Measurements from ENCODE around the gene PARD6A.

PARD6A gene

DNA sequence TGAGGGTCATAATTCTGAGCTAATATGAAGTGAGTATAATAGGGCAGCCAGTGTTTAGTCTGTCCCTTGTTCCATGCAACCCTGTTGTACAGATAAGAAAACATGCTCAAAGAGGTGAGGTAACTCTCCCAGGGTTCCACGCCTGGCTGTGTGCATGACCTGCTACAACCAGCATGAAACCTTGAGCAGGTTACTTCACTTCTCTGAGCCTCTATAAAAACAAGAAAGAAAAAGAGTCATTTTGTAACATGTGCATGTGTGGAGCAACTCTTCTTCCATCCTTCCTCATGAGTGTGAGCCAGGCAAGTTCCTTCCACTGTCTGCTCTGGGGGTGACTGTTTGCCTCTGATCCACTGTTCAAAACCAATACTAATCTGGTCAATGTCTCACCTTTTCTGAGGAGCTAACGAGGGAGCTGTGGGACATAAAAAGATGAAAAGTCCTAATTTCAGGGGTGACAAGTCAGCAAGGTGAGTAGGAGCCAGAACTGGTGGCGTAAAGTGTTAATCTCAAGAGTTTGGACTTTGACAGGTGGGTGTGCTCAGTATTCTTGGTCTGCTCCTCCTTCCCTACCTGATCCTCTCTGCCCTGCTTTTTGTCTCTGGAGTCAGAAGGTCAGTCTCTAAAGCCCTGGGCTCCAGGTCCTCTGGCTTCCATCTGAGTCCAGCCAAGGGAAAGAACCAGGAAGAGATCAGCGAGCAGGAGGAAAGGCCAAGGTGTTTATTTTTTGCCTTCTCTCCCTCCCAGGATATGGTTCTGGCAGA lies 36.8 kb downstream of the PARD6A start:
- no peak for DNase-seq

DNA sequence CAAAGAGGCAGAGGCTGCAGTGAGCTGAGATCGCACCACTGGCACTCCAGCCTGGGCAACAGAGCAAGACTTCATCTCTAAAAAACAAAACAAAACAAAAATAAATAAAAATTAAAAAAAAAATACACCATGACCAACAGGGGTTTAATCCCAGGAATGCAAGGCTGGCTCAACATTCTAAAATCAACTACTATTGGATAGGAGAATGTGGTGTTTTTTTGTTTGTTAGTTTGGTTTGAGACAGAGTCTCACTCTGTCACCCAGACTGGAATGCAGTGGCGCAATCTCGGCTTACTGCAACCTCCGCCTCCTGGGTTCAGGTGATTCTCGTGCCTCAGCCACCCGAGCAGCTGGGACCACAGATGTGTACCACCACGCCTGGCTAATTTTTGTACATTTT lies 38.5 kb downstream of the PARD6A start:
- DNase-seq: no peak

DNA sequence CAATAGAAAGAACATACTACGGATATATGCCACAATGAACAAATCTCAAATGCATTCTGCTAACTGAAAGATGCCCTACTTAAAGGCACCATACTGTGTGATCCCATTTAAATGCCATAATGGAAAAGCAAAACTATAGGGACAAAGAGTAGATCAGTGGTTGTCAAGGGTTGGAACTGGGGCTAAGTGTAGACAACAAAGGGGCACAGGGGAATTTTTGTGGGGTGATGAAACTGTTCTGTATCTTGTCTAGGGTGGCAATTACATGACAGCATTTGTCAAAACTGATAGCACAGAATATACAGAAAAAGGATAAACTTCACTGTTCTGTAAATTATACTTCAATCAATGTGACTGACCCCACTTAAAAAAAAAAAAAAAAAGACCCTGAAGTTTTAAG lies 40.7 kb downstream of the PARD6A start:
- DNase-seq: no peak

DNA sequence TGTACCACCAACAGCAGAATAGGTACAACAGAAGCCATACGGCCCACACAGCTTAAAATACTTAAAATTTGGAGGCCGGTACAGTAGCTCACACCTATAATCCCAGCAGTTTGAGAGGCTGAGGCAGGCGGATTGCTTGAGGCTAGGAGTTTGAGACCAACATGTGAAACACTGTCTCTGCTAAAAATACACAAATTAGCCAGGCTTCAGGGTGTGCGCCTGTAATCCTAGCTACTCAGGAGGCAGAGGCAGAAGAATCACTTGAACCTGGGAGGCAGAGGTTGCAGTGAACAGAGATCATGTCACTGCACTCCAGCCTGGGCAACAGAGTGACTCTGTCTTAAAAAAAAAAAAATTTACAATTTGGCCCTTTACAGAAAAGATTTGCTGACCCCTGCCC lies 41.4 kb downstream of the PARD6A start:
- no peak for DNase-seq

DNA sequence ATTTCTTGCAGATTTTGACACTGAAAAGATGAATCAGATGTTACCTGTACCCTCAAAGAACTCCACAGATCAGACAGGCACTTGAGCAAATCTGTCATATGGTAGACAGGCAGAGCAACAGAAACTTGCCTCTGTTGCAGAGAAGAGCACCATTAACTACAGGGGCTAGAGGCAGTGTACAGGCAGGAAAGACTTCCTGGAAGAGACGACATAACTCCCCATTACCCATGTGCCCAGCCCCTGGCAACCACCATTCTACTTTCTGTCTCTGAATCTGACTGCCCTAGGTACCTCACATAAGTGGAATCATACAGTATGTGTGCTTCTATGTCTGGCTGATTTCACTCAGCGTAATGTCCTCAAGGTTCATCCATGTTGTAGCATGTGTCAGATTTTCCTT lies 42.9 kb downstream of the PARD6A start:
- DNase-seq: no peak

DNA sequence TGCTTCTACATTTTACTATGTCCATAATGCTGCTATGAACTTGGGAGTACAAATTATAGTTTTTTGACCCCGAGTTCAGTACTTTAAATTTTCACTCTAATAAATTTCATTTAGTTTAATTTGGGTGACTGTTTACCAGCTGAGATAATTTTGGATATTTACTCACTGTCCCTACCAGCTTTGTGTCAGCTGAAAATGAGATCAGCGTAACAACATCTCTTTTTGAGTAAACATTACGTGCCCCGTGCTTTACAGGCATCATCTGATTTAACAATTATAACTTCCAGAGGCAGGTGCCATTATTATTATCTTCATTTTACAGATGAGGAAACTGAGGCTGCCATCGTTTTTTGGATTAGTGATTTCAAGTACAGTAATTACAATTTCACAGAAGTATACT lies 43.4 kb downstream of the PARD6A start:
- no peak for DNase-seq

DNA sequence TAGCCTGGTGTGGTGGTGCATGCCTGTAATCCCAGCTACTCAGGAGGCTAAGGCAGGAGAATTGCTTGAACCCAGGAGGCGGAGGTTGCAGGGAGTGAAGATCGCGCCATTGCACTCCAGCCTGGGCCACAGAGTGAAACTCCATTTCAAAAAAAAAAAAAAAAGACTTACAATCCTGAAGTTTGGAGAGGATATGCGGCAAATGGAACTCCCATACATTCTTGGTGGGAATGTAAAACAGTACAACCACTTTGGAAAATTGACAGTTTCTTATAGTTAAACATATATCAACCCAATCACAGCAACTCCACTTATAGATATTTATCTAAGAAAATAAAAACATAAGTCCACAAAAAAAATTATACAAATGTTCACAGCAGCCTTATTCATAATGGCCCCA lies 46.5 kb downstream of the PARD6A start:
- DNase-seq: no peak

DNA sequence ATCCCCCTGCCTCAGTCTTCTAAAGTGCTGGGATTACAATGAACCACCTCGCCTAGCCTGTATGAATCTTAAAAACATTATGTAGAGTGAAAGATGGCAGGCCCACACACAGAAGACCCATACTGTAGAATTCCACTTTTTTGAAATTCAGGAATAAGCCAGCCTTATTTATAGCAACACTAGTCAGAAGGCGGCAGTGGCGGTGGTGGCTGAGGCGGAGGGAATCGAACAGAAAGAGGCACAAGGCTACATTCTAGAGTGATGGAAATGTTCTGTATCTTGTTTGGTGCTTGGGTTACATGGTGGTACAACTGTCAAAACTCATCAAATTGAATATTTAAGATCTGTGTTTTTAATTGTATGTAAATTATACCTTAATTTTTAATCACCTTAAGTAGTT lies 47.0 kb downstream of the PARD6A start:
- no peak for DNase-seq

DNA sequence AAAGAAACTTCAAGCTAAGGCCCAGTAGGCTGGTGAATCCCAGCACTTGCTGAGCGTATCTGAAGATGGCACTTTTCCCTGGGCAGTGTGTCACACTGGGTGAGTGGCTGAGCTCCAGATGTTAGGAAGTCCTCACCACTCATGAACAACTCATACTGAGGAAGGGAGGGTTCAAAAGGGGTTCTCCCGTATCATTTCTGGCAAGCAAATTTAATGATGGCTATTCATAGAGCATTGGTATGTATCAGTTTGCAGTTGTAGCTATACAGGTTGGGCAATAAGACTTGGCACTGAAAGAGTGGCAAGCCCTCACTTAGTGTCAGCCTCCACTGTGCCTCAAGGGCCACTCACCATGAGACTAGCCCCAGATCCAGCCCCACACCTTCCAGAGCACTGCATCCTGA lies 47.6 kb downstream of the PARD6A start:
- DNase-seq: no peak

DNA sequence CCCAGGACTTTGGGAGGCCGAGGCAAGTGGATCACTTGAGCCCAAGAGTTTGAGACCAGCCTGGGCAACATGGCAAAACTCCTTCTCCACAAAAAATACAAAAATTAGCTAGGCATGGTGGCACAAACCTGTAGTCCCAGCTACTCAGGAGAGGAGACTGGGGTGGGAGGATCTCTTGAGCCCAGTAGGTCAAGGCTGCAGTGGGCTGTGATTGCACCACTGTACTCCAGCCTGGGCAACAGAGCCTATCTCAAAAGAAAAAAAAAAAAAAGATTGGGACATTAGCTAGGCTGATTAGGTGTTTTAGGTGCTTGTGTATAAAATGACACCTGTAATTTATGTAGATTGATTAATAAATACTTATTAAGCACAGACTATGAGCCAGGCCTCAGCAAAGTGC lies 48.3 kb downstream of the PARD6A start:
- no peak for DNase-seq

DNA sequence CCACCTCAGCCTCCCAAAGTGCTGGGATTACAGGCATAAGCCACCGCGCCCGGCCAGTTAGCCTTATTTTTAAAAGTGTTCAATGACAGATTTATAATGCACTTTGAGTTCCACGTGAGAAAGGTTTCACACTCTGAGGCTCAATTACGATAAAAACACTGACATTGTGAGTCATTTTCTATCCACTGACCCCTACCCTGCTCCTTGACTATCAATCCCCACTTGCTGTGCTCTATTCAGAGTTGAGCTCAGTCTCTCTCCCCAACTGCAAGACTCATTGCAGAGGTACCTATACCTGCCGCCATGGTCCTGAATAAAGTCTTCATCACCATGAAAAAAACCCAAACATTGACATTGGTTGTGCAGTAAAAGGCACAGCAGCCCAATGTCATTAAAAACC lies 49.8 kb downstream of the PARD6A start:
- DNase-seq: no peak
